HFFc6 (cell line): ENCODE results near the gene WNT5B. TPM values are rescaled to one million over a fixed set of nuclear protein-coding genes. Genes with fewer than 3 reads are reported as not detected.
A peak's percentile ranks its signal among the peaks of the same experiment; 100 is the strongest.

Experiments
- DNase-seq: peaks from one replicate; pipeline ENCODE4 v3.0.0-alpha.2; 2018
- H3K27ac Mint-ChIP-seq: 2 replicates; pipeline ENCODE4 v1.8.0; 2020; ENCODE audit warnings: mild to moderate bottlenecking, mixed read lengths
- H3K27me3 Mint-ChIP-seq: 2 replicates; pipeline ENCODE4 v1.8.0; 2021; ENCODE audit warnings: mild to moderate bottlenecking, moderate library complexity, mixed read lengths; ENCODE audit not compliant: insufficient read depth
- H3K36me3 Mint-ChIP-seq: 2 replicates; pipeline ENCODE4 v1.8.0; 2021; ENCODE audit warnings: low read depth, mixed read lengths
- H3K4me1 Mint-ChIP-seq: 2 replicates; pipeline ENCODE4 v1.8.0; 2020; ENCODE audit warnings: low read depth, mixed read lengths
- H3K4me3 Mint-ChIP-seq: 2 replicates; pipeline ENCODE4 v1.8.0; 2020; ENCODE audit warnings: mild to moderate bottlenecking, moderate library complexity, mixed read lengths
- H3K9me3 Mint-ChIP-seq: 2 replicates; pipeline ENCODE4 v1.8.0; 2020; ENCODE audit warnings: mild to moderate bottlenecking, mixed read lengths
- CTCF ChIP-seq: fragments of 200-600 bp; sonication (generic); IDR thresholded peaks from 2 replicates; pipeline ENCODE4 v1.5.0; 2021; ENCODE audit warnings: antibody characterized with exemption, mild to moderate bottlenecking
- total RNA-seq, 6 experiments: library from RNA; stranded (reverse); fragmentation: NEBNext Ultra II Directional; extraction: Animal tissue kit (Norgen Biotek cat#: 25700); gene quantifications; 2 replicates in 1 of 6; 3 replicates in 5 of 6; pipeline ENCODE4 v1.2.3, GENCODE V29; 2021

WNT5B gene
- total RNA-seq, 6 experiments from 2014 or later: 191 to 289 (median 200) TPM

- Mint-ChIP-seq H3K27ac (no peak overlapping the region), H3K9me3 (no peaks in the 10 kb centered on the region), H3K4me1 (peaks cover 67% of the 10 kb centered on the region), H3K4me3 (no peak overlapping the region), H3K36me3 (peaks cover 54% of the 10 kb centered on the region), H3K27me3 (peaks cover 5% of the 10 kb centered on the region)
- no peak for DNase-seq
- TF ChIP-seq CTCF: no peak
Measured at GRCh38 chr12:1639538-1639937, 10.5 kb downstream of the WNT5B start.

- Mint-ChIP-seq H3K27me3 (peaks cover 5% of the 10 kb centered on the region), H3K4me1 (peaks cover 67% of the 10 kb centered on the region), H3K9me3 (no peaks in the 10 kb centered on the region), H3K27ac (peak overlapping the region; percentile 56), H3K4me3 (no peak overlapping the region), H3K36me3 (peaks cover 50% of the 10 kb centered on the region)
- no peak for DNase-seq
- no peak for TF ChIP-seq CTCF
Measured at GRCh38 chr12:1640328-1641234, 11.6 kb downstream of the WNT5B start.

GRCh38 chr12:1642513-1642912, 13.5 kb downstream of the WNT5B start:
- peak overlapping the region; percentile 63 for H3K27ac Mint-ChIP-seq
- no peak for TF ChIP-seq CTCF
- H3K4me1 Mint-ChIP-seq: peaks cover 63% of the 10 kb centered on the region
- H3K36me3 Mint-ChIP-seq: peaks cover 50% of the 10 kb centered on the region
- H3K4me3 Mint-ChIP-seq: no peak overlapping the region
- H3K9me3 Mint-ChIP-seq: no peaks in the 10 kb centered on the region
- H3K27me3 Mint-ChIP-seq: peaks cover 5% of the 10 kb centered on the region
- no peak for DNase-seq

- peaks cover 50% of the 10 kb centered on the region for H3K36me3 Mint-ChIP-seq
- DNase-seq: no peak
- H3K9me3 Mint-ChIP-seq: no peaks in the 10 kb centered on the region
- peaks cover 63% of the 10 kb centered on the region for H3K4me1 Mint-ChIP-seq
- H3K27me3 Mint-ChIP-seq: peaks cover 5% of the 10 kb centered on the region
- H3K27ac Mint-ChIP-seq: peak overlapping the region; percentile 63
- no peak overlapping the region for H3K4me3 Mint-ChIP-seq
- no peak for TF ChIP-seq CTCF
Measured at GRCh38 chr12:1643043-1643442, 14.0 kb downstream of the WNT5B start.

- DNase-seq: no peak
- Mint-ChIP-seq H3K27me3 (peaks cover 5% of the 10 kb centered on the region), H3K36me3 (peaks cover 52% of the 10 kb centered on the region), H3K9me3 (no peaks in the 10 kb centered on the region), H3K4me1 (peaks cover 66% of the 10 kb centered on the region), H3K27ac (peak overlapping the region; percentile 93), H3K4me3 (no peak overlapping the region)
- no peak for TF ChIP-seq CTCF
Measured at GRCh38 chr12:1643905-1644533, 15.0 kb downstream of the WNT5B start.
